ENCODE results near the gene RAPGEF4.

- TF ChIP-seq POLR2AphosphoS5 (IDR thresholded peaks at IDR 0.05; ENCODE audit: low read depth, low read length) (no peak), POLR2A (IDR thresholded peaks at IDR 0.05; ENCODE audit: low read depth, low read length) (no peak), TAF1 (IDR thresholded peaks at IDR 0.05; ENCODE audit: borderline replicate concordance, low read depth, low read length) (no peak)
Measured at GRCh38 chr2:172791953-172792352, 56.3 kb downstream of the RAPGEF4 start.
